DLD1 (cell line): ENCODE results near the gene SAG.
"Not testable (repeated sequence)": the region's sequence is repeated elsewhere in the genome, so short reads cannot be mapped to it uniquely, and the experiment has no call there.

Source experiments
- in situ Hi-C: cut with HindIII; loops from 2 replicates; pipeline ENCODE4 v1.10.0; 2017; ENCODE audit warnings: low sequenced_read_pairs

The SAG gene

DNA sequence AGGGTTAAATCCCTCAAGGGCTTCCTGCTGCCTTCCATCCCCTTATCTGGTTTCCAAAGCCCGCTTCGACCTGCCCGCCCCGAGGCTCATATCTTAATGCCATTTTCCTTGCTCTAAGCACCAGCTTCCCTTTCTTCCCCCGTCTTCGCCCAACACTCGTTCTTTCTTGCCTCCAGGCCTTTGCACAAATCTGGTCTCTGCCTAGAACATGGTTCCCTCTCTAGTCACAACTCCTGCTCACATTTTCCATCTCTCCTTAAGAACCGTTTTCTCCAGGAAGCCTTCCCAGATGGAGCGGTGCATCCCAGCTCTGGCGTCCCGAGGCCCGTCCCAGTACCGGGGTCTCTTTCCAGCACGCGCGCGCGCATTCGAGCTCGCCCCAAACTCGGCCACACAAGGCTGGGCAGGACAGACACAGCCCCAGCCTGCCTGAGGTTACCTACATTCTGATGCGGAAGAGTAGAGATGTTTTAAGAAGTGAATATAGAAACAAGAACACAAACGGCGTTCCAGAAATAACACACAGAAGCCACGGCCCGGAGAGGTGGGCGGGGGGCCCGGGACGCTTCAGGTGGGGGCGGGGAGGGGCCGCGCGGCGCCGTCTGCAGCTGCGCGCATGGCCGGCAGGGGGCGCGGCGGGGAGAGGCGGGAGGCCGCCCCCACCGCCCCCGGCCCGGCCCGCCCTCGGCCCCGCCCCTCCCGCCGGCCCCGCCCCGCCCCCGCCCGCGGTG, 46.3 kb downstream of the SAG start, which contains the start of gene DGKD:
TSS of gene DGKD (plus strand) at position 726 of the 731 bp plus-strand sequence. CDS start 25 bp downstream, outside the sequence.
- in situ Hi-C loops: no loop called here

DNA sequence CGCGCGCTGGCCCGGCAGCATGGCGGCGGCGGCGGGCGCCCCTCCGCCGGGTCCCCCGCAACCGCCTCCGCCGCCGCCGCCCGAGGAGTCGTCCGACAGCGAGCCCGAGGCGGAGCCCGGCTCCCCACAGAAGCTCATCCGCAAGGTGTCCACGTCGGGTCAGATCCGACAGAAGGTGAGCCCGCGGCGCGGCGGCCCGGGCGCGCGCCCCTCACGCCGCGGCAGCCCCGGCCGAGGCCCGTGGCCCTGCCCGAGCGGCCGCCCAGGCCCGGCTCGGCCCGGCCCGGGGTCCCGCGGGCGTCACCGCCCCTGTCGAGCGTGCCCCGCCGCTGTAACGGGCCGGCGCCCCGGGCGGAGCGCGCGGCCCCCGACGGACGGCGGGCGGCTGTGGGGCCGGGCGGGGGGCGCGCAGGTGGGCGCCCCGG, 46.9 kb downstream of the SAG start:
- in situ Hi-C loops: no loop called here

DNA sequence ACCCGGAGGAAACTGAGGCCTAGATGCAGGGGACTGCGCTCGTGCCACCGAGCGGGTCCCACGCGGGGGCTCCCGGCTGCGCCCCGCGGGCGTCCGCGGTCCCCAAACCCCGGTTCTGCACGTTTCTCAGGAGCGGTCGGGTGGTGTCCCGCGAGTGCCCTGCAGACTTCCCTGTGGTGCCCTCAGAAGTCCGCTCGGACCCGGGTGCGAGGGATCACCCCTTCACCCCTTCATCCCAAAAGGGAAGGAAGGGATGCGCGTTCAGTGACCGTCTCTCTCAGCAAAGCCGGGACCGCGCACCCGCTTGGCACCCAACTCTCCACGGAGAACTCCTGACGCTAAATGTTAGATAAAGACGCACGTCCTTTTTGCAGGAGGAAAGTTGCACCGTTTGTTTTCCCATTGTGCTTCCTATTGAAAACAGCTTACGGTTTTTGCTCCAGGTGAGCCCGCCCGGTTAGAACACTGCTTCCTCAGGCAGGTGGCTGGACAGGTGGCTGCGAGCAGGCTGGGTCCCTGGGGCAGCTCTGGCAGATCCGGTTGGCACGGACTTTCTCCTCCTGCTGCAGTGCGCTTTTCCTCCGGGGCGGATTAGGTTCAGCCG, 47.5 kb downstream of the SAG start:
- in situ Hi-C loops: no loop called here

DNA sequence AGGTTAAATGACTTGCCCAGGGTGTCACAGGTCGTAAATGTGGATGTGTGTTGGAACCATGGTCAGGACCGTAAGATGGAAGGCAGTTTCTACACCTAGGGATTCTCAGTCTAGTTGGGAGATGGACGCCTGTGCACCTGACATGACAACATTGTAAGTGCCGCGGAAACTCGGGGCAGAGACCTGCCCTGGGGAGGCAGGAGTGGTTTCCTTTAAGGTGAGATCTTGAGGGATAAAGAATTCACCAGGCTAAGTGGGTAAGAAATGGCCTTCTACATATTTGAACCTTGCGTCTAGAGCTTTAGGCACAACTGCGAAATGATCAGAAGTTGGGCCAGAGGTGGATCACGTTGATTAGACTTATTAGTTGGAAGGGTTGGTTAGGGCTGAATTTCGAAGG, 48.3 kb downstream of the SAG start:
- in situ Hi-C loops: no loop called here

DNA sequence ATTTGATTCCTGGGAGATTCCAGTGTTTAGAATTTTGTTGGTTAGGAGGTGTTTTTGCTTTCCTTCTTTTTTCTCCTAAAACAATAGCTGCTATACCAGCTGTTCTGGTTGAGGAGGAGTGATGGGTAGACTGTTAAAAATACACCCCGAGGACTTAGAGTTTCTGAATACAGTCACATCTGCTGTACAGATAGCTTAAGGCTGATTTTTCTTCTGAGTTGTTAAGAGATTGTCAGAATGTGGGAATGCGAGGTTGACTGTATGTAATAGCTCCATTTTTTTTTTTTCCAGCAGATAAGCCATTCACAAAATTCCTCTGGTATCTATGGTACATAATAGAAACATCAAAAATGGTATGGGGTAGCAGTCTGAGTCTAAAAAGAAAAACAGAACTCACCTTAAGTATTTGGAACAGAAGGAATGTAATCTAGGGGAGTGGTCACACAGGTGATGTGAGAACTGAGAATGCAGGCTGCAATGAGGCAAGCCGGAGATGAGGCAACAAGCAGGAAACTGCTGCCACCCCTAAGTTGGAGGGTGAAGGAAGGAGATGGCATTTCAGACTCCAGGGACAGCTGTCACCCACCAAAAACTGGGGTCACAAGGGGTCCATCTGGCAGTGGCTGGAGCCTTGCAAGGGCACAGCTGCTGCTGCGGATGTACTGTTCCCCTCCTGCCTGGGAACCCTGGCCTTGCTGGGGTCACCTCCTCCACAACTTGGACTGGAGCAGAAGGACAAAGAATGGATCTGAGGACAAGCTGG, 49.1 kb downstream of the SAG start:
- in situ Hi-C loops: no loop called here

DNA sequence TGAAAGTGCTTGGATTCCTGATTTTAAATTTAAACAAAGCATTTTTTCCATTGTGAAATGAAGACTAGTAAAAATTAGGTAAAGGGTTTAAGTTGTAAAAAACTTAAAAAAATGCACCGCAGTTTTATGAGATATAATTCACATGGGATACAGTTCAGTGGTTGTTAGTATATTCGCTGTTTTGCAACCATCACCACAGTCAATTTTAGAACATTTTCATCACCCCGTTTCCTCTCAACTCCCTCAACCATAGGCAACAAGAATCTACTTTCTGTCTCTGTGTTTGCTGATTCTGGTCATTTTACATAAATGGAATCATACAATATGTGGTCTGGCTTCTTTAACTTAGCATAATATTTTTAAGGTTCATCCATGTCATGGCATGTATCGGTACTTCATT, 50.7 kb downstream of the SAG start:
- in situ Hi-C loops: no loop called here

DNA sequence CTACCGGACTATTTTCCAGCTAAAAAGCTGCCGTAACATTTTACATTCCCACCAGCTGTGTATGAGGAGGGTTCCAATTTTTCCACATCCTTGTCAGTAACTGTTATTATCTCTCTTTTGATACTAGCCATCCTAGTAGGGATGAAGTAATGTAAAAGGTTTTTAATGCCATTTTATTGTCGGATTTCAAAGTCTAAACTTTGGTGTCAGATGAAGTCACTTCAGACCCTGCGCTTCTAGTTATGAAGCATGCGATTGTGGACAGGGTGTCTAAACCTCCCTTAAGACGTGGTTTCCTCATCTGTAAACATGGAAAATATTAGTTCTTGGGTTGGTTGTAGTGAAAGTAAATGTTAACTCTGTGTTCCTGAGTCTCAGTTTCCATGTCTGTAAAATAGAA, 51.3 kb downstream of the SAG start:
- in situ Hi-C loops: no loop called here

DNA sequence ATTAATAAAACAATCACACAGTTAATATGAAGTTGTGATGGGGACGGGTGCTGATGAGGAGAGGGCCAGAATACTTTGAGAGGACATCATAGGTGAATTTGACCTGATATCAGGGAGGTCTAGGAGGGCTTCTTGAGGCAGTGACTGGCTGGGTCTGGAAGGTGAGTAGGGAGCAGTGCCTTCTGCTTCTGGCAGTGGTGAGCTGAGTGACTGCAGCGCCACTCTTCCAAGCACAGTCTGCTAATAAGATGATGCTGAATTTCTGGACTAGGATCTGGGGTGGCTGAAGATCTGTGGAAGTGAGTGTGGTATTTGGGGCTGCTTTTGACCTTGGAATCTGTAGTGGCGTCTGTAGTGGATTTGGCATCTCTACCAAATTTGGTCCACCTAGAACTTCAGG, 52.2 kb downstream of the SAG start:
- in situ Hi-C loops: no loop called here

DNA sequence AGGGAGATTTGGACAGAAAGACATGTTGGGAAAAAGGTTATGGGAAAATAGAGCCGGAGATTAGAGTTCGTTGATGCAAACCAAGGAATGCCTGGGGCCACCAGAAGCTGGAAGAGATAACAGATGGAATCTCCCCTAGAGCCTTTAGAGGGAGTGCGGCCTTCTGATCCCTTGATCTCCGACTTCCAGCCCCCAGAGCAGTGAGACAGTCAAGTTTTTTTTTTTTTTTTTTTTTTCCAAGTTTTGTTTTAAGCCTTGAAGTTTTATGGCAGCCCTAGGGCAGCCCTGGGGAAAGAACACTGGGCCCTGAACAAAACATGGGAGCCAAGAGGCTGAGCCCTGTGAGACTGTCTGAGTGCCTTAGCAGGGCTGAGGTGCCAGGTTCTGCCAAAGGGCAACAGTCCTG, 53.2 kb downstream of the SAG start:
- in situ Hi-C loops: no loop called here

DNA sequence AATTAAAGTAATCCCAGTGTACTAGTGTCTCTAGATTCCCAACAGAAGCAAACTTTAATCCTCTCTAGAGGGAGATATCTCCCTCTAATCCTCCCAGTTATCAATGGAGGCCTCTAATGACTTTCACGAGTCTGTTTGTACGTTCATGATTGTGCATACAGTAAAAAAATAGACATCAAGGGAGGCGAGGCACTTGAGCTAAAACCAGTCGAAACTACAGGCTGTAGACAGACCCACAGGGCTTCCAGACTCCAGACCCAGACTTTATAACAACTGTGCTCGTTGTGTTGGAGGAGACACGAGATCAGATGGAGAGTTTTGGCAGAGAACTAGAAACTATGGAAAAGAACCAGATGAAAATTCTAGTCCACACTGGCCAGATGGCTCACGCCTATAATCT, 53.7 kb downstream of the SAG start:
- in situ Hi-C loops: no loop called here

DNA sequence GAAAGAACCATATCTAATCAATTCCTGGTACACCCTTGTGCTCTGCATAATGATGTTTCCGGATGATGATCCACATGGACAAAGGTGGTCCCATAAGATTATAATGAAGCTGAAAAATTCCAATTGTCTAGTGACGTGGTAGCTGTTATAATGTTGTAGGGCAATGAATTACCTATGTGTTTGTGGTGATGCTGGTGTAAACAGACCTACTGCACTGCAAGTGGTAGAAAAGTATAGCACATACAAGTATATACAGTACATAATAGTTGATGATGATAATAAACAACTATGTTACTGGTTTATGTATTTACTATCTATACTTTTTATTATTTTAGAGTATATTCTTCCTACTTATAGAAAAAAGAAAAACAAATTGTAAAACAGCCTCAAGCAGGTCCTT, 55.1 kb downstream of the SAG start:
- in situ Hi-C loops: no loop called here

DNA sequence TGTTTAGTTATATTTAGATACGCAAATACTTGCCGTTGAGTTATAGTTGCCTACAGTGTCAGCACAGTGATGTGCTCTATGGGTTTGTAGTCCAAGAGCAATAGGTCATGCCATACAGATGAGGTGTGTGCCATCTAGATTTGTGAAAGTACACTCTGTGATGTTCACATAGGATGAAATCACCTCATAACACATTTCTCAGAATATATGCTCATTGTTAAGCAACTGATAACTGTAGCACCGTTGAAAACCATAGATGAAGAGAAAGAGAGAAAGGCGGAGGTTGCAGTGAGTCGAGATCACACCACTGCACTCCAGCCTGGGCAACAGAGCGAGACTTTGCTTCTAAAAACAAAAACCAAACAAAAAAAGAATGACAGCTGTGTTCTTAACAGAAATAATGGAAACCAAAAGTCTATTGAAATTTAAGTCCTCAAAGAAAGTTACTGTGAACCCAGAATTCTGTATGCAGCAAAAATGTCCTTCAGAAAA, 56.2 kb downstream of the SAG start:
- in situ Hi-C loops: no loop called here

DNA sequence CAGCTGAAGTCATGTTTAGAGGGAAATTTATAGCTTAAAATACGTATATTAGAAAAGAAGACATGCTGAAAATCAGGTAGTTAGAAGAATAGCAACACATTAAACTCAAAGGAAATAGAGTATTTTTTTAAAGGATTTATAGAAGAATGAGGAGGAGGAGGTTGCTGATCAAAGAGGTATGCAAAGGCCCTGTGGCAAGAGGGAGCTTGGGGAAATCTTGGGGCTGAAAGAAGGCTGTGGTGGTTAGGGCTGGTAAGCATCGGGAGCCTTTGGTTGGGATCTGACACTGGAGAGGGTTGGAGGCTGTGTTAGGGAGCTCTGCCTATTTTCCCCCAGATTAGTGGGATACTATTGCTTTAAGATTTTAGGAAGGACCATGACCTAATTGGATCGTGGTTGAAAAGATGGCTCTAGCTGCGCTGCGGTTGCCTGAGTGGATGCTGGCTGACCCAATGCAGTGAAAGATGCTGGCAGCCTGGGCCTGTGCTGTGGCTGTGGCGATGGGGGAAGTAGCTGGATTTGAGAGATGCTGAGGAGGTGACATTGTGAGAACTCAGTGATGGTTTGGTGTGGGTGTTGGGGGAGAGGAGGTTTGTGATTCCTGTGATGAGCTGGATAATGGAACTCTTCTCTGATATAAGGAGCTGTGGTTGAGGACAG, 58.4 kb downstream of the SAG start:
- in situ Hi-C loops: no loop called here

DNA sequence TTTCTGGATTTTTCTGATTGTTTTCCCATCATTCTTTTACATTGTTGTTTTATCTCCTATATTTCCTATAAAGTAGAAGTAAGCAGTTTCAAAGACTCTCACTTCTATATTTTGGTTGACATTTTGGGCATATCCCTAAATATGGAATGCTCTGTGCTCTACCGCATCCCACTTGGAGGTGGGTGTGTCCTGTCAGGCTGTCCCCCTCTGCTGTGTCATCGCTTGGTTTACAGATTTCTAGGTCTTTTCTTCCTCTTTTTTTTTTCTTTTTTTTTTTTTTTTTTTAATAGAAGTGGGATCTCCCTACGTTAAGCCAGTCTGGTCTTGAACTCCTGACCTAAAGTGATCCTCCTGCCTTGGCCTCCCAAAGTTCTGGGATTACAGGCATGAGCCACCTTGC, 60.0 kb downstream of the SAG start:
- in situ Hi-C loops: no loop called here

DNA sequence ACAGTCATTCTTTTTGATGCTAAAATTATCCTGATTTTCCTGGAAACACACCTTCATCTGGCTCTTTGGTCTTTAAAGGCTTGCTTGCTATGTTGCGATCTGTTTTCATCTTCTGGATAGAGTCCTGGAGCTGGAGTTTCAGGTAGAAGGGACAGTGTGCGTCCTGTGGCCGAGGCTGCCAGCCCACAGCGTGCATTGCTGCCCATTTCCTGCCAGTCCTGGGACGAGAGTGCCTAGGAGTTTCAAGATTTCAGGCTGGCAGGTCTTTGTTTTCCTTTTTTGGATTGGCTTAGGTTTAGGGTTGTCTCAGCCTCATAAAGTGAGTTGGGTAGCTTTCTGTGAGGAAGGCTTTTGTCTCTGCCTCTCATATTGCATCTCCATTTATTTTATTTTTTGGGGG, 61.1 kb downstream of the SAG start:
- in situ Hi-C loops: no loop called here

DNA sequence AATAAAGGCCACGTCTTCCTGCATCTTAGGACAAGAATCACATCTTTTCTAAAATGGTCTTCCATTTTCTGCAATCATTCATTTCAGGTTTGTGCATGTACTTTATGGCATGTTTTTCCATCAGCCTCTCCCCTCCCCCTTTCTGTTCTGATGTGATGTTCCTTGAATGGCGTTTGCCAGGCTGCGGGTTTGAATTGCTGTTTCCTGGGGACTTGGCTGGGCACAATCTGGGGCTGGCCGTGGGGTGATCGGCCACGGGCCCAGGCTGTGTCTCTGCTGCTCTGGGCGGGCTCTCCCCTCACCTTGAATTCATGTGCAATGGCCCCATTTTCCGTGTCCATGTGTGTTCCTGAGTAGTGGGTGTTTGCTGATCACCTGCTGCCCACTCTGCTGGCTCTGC, 61.8 kb downstream of the SAG start:
- in situ Hi-C loops: no loop called here

DNA sequence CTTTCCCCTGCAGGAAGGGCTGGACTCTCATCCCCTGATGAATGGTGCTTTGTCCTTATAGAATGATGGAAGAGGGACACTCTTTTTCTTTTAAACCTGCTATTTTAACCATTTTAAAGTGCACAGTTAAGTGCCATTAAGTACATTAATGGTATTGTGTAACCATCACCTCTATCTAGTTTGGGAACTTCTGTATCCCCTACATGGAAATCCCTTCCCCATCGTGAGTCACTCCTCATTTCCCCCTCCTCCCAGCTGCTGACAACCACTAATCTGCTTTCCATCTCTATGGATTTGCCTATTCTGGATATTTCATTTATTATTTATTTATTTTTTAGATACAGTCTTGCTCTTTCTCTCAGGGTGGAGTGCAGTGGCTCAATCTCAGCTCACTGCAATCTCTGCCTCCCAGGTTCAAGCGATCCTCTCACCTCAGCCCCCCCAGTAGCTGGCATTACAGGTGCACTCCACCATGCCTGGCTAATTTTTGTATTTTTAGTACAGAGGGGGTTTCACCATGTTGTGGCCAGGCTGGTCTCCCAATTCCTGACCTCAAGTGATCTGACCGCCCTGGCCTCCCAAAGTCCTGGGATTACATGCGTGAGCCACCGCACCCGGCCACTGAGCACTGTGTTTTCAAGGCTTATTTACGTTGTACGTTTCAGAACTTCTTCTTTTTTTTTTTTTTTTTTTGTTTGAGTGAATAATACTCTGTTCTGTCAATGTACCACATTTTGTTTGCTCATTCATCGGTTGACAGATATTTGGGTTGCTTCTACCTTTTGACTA, 62.5 kb downstream of the SAG start:
- in situ Hi-C loops: no loop called here

DNA sequence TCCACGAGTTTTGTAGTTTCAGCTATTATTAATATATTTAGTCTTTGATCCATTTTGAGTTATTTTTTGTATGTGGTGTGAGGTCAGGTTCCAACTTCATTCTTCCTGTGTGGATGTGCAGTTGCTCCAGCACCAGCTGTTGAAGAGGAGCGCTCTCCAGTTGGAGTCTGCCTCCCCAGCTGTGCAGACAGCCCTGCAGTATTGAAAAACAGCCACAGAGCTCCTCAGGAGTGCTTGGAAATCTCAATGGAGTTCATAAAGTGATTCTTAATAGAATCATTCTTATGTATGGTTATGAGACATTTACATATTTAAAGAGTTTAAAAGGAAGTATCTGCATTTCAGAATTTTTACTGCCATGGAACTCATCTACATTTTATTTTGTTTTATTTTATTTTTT, 64.0 kb downstream of the SAG start:
- in situ Hi-C loops: no loop called here

DNA sequence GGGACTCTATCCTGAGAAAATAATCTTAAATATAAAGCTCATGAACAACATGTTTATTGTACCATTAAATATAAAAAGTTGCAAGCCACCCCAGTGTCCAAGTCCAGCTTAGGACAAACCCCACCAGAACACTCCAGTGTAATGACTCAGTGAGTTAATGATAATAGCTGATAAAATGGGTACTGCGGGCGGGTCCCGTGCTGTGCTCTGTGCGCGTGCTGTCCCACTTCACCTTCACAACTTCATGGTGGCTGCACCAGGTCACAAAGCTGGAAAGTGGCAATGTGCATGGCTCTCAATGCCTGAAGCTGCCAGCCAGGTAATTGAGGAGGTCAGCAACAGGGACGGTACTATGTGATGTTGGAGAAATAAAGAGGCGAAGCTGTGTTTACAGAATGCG, 65.2 kb downstream of the SAG start:
- in situ Hi-C loops: no loop called here

DNA sequence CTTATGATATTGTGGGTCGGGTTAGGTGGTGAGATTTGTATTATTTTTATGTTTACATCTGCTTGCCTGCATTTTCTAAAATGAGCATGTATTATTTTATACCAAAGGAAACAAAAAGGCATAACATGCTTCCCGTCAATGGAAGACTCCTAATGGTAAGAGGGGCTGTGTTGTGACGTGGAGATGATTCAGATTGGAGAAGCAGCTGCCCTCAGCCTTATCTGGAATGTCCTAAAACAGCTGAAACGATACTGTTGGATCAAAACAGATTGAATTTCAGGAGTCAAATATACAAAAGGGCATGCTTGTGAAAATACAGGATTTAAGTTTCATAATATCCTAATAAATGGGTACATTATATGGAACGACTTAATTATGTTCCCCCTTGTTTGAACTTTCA, 65.7 kb downstream of the SAG start:
- in situ Hi-C loops: no loop called here

DNA sequence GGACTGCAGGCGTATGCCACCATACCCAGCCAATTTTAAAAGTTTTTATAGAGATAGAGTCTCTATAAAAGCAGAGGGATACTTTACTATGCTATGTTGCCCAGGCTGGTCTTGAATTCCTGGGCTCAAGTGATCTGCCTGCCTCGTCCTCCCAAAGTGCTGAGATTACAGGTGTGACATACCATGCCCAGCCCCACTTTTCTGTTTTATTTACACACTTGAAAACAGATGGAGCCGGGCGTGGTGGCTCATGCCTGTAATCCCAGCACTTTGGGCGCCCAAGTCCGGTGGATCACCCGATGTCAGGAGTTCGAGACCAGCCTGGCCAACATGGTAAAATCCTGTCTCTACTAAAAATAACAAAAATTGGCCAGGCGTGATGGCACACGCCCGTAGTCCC, 67.2 kb downstream of the SAG start:
- in situ Hi-C loops: not testable (repeated sequence)
